Activated CD4-positive, alpha-beta T cell treated with anti-CD3 and anti-CD28 coated beads, Interleukin-10, Interleukin-2, amounts not matched to agents 100 ng/mL and 50 ng/mL, durations not matched to agents 16 hours and 8 hours (primary cell): ENCODE results near the gene PPFIA2.

ENCODE experiments used
- DNase-seq: peaks from one replicate; pipeline ENCODE4 v3.0.0-alpha.2; 2020

The PPFIA2 gene

GRCh38 chr12:81417056-81417455 lies 342.1 kb downstream of the PPFIA2 start:
- no peak for DNase-seq

DNA sequence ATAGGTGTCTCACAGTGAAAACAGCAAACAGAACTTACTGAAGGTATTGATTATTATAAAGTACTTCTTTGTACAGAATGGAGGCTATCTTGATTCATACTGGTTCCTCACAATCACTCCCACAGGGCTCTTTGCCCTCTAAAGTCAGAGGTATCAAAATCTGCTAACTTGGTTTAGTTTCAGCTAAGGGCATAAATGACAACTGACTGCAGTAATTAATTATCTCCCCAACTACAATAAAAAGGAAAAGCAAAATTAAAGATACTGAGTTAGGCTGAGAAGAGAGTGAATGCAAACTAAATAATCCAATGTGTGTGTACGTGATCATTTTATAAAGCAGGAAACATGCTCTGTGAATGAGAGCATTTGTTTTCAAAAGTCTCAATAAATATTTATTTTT lies 342.6 kb downstream of the PPFIA2 start:
- DNase-seq = no peak

DNA sequence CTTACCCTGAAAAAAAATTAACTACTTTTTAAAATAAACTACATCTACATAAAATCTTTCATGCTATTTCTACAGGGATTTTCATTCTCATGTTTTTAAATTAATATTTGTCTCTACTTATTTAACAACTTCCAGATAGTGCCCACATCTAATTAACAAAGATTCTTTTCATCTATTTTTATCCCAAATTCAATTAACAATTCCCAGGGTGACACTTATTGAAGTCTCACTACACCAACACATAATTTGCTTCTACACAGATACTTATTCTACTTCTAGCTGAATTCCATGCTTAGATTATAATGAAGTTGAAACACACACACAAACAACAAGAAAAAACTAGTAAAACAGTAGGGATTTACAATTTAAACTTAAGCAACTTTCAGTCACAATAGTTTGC lies 344.7 kb downstream of the PPFIA2 start:
- no peak for DNase-seq

DNA sequence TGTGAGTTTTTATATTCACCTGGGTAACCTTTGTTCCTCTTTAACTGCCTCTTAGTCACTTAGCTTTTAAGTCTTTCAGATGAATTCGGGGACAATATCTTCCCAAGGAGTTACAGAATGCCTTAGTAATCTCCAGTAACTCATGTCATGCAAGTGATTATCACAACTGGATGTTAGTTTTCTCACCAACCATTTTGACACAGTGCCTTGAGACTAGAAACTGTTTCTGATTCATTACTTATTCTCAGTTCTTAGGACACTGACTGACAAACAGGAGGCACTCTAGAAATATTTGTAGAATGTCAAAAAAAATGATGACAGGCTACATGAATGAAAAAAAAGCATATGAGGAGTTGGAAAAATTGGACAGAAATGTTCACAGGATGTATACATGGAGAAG lies 346.2 kb downstream of the PPFIA2 start:
- no peak for DNase-seq

DNA sequence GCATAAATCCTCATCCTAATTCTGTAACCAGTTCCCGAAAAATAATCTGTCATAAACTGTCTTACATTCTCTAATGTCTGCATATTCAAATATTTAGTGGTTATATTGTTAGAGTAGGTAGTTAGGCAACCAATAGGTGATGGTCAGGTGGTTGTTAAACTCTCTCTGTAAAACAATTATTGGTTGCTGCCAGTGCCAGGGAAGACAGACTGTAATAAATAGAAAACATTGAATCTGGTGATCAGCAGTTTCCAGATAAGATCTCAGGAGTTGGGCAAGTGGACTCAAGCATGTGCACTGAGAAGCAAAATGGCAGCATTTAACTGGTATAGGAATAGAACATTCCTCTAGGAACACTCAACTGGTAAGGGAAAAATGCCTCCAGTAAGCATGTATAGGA lies 355.8 kb downstream of the PPFIA2 start:
- DNase-seq = no peak

DNA sequence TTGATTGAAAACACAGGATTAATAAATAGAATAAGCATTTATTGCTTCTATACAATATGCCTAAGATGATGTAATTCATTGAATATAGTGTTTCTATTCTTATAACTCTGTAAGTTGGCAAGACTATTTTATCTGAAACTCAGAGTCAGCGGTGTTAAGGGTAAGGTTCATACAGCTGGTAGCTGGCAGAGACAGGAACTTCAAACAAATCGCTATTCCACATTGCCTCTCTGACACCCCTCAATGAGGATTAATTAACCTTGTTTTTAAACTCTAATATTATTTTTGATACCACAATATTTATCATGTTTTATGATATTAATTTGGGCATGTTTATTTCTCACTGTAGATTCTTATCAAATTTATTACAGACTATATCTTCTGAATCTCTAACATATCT lies 357.9 kb downstream of the PPFIA2 start:
- DNase-seq = no peak

DNA sequence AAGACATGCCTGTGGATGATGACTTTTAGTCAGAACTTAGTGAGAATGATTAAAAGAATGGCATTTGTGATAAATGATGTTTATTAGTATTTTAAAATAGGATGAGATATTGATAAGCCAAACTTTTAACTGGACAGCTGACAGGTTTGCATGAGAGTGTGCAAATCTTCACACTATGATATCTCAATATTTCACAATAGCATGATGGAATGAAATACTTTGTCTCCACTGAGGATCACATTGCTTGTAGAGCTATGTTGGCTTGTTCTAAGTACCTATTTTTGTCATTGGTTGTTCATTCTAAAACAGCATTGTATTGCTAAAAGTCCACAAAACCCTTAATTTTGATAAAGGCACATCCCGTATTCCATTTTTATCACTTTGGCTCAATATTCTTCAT lies 359.1 kb downstream of the PPFIA2 start:
- DNase-seq = no peak

GRCh38 chr12:81395431-81395830 lies 363.7 kb downstream of the PPFIA2 start:
- DNase-seq = no peak

- no peak for DNase-seq
These were observed 369.5 kb downstream of the PPFIA2 start for GRCh38 chr12:81389550-81390099.

DNA sequence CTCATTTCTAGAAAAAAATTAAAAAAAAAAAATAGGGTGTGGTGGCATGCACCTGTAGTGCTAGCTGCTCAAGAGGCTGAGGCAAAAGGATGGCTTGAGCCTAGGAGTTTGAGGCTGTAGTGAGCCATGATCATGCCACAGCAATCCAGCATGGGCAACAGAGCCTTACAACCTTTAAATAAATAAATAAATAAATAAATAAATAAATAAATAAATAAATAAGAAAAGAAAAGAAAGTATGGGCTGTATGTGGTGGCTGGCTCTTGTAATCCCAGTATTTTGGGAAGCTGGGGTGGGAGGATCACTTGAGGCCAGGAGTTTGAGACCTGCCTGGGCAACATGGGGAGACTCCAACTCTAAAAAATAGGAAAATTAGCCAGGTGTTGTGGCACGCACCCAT lies 373.0 kb downstream of the PPFIA2 start:
- DNase-seq = no peak

DNA sequence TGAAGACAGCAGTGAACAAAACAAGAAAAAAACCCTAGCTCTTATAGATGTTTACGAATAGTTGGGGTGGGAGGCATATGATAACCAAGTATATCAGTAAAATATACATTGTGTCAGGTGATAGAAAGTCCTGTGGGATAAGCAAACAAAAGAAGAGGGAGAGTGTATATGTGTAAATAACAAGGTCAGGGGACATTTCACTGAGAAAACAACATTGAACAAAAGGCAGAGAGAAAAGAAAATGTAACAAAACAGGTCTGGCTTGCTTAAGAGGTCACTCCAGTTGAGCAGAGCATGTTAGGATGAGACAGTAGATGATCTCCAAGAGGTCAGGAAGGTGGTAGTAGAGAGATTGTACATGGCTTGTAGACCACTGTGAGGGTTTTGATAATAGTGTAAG lies 377.2 kb downstream of the PPFIA2 start:
- DNase-seq = no peak

- no peak for DNase-seq
These were observed 380.4 kb downstream of the PPFIA2 start for GRCh38 chr12:81378601-81379285.

- no peak for DNase-seq
These were observed 381.4 kb downstream of the PPFIA2 start for GRCh38 chr12:81377771-81378170.

GRCh38 chr12:81375969-81376368 lies 383.2 kb downstream of the PPFIA2 start:
- DNase-seq = no peak

DNA sequence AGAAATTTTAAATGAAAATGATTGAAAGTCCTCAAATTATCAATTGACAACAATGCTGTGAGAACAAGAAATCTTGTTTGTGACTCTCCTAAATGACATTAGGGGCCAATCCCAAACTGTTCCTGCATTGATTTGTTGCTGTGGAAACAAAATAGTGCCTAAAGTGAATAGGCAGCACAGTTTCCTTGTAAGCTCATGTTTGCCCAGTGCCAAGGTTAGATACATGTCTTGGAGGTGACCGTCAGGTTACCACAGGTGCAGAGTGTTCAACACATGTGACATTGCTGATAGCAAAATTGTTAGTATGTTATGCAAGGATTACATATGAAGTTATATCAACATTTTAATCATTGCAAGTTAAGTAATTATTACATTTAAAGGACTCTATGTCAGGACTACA lies 388.7 kb downstream of the PPFIA2 start:
- DNase-seq = no peak

GRCh38 chr12:81369175-81369574 lies 390.0 kb downstream of the PPFIA2 start:
- no peak for DNase-seq

- DNase-seq = no peak
These were observed 393.9 kb downstream of the PPFIA2 start for GRCh38 chr12:81365284-81365683.

GRCh38 chr12:81360916-81361315 lies 398.2 kb downstream of the PPFIA2 start:
- no peak for DNase-seq

GRCh38 chr12:81359736-81360135 lies 399.4 kb downstream of the PPFIA2 start:
- DNase-seq = no peak

- DNase-seq = no peak
These were observed 404.7 kb downstream of the PPFIA2 start for GRCh38 chr12:81354327-81354932.

DNA sequence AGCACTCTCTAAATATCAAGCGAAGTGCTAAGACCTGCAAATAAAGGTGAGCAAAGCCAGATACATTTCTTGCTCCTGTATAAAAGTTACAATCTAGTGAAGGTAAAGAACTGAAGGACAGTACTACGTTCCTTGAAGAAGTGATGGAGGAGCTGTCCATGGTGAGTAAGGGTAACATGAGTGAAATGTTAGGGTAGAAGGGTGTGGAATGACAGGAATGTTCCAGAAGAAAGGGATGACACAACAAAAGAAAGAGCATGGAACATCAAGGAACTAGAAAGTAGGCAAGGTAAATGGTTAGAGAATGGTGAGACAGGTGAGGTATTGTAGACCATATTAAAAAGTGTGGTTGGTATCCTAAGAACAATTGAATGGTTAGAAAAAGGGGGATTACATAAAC lies 408.8 kb downstream of the PPFIA2 start:
- DNase-seq = no peak

DNA sequence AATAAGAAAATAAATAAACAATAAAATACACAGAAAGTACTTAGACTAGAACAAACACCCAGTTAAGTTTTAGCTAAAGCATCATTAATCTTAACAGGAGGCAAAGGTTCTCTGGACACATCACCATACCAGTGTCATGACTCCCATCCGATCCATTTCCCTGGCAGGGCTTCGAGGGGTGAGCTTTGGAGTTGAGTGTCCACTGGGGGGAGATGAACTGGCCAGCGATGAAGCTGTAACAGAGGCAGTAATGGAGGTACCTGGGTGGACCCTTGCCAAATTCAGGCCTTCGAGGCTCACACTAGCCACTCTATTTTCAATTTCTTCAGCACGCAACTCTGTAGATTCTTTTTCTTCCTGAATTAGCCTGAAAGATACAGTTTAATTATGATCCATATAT lies 411.7 kb downstream of the PPFIA2 start:
- DNase-seq = no peak

DNA sequence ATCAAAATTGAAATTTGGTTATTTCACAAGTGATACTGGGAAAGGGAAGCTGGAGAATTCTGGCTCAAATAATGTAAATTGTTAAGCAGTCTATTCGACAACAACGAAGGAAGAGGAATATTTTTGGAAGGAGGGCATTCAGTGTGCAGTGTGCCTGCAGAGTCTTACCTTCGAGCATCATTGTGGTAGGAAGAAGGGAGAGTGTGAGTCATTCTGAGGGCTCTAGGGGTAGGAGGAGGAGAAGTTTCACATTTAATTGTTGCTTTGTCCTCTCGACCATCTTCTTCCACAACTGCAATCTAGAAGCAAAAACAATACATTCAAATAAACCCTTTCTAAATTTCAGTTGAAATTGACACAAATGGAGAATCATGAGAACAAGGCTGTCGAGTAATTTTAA lies 418.2 kb downstream of the PPFIA2 start:
- no peak for DNase-seq

GRCh38 chr12:81339071-81339470 lies 420.1 kb downstream of the PPFIA2 start:
- no peak for DNase-seq

DNA sequence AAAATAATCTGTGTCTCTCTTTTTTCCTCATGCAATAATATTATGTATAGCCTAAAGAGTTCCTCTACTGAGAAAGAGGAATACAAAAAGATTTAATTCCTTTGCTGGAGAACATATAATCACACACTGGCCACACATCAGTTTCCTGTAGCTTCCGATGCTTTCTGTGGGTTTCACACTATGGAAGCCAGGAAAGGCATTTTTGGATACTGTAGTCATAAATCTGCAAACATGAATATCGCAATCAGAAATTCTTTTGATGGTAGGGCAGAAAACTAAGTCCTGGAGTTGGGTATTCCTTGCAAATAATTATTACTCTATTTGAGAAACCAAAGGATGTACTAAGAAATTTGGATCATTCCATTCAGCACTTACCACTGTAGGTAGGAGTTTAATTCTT lies 421.3 kb downstream of the PPFIA2 start:
- no peak for DNase-seq
